Panc1 (cell line): Measurements from ENCODE around the gene LIPE.

ENCODE experiments used
- CTCF ChIP-seq: fragments of 450-650 bp; IDR thresholded peaks from 2 replicates; pipeline ENCODE4 v1.5.1; 2017; ENCODE audit warnings: mild to moderate bottlenecking
- REST ChIP-seq, 2 experiments: IDR thresholded peaks; 2 replicates each; pipeline ENCODE4 v1.6.1; 2011 to 2012; ENCODE audit warnings: low read depth in 2 of 2, control low read depth in 1 of 2, low read length in 1 of 2, mild to moderate bottlenecking in 1 of 2, moderate library complexity in 1 of 2; ENCODE audit not compliant: insufficient read depth in 1 of 2

GRCh38 chr19:42473686-42474085, 46.5 kb upstream of the LIPE start:
- TF ChIP-seq CTCF (no peak), REST (IDR thresholded peaks at IDR 0.05; ENCODE audit: insufficient read depth in 1 of 2, low read depth in 2 of 2, low read length in 1 of 2) (no peak)
